HG03521 (cell line): ENCODE results near the gene PPP1CB.
"Not testable (repeated sequence)": the region's sequence is repeated elsewhere in the genome, so short reads cannot be mapped to it uniquely, and the experiment has no call there.

Experiments used
- ATAC-seq: cut with Tn5 transposase; IDR thresholded peaks from one replicate; pipeline ENCODE4 v1.9.1; 2021; ENCODE audit warnings: mild to moderate bottlenecking, moderate library complexity; ENCODE audit not compliant: unreplicated experiment

PPP1CB gene

GRCh38 chr2:28742619-28743018 lies 9.0 kb upstream of the PPP1CB start:
- ATAC-seq, result not testable (repeated sequence)

DNA sequence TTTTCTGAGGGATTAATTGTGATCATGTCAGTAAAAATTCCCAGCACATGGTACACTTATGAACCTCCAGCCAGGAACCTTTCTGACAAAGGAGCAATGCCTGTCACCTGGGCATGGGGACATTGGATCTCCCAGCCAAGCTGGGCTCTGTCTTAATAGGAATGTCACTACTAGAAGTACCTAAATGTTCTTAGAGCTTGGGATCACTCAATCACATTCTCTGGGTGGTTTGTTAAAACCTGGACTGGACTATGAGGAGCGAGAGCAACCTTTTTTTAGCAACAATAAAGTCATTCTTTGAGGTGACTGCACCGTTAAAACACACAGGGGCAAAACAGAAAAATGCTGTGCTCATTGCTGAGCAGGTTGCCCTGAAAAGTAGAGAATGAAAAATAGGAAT lies 6.4 kb upstream of the PPP1CB start:
- ATAC-seq, result no peak

GRCh38 chr2:28745876-28746275 lies 5.8 kb upstream of the PPP1CB start:
- ATAC-seq, result no peak

- no peak for ATAC-seq
Measured at GRCh38 chr2:28746429-28747111, 5.1 kb upstream of the PPP1CB start.

DNA sequence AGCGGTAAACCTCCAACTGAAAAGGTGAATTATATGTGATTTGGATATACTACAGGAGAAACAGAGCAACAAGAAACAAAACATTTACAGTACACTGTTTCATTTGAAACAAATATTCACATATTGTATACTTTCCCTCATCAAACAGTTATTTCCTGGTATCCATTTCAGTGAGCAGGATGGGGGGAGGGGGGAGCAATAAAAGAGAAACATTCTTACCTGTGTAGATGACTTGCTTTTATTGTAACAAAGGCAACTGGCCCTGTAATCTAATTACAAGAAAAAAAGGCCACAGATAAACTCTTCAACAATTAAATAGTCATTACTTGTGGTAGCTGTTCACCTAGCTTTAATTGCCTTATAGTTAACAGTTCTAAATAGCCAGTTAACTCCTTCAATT lies 3.9 kb upstream of the PPP1CB start:
- no peak for ATAC-seq

DNA sequence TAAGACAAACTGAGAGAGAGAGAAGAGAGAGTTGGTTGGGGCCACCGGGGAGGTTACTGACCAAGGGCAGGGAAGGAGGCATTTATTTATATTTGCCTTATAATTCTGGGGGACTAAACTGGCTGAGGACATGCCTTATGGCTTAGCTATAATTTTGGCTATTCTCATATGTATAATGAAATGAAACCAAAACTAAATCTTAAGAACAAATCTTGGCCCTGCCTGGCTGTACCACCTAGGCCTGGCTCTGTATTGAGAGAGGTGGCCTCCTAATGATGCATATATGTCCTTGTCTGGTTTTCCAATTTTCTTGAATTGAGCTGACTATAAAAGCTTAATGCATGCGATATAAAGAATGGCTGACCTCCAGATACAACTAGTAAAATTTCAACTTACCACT lies 3.5 kb upstream of the PPP1CB start:
- ATAC-seq, result no peak

GRCh38 chr2:28748941-28749340 lies 2.7 kb upstream of the PPP1CB start:
- ATAC-seq, result no peak

DNA sequence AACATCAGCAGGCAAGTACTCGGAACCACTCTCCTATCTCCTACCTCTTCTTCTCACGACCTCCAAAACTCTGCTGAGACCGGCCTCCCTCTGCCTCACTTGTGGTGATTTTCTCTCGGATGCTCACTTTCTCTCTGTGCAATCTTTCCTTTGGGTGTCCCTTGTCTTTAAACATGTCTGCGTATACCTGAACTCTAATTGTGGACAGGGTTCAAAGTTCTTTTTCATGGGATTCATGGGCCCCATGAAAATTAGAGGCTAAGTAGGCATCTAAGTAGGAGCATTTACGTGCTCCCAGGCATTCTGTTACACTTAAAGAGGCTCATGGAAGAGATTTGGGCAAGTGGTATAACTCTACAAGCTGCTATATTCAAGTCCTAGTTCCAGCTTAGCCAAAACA lies 2.1 kb upstream of the PPP1CB start:
- ATAC-seq, result no peak

GRCh38 chr2:28750316-28751251 lies 1.0 kb upstream of the PPP1CB start:
- no peak for ATAC-seq

- peak; percentile 24 for ATAC-seq
Measured at GRCh38 chr2:28751956-28752630, 463 bp downstream of the PPP1CB start.

DNA sequence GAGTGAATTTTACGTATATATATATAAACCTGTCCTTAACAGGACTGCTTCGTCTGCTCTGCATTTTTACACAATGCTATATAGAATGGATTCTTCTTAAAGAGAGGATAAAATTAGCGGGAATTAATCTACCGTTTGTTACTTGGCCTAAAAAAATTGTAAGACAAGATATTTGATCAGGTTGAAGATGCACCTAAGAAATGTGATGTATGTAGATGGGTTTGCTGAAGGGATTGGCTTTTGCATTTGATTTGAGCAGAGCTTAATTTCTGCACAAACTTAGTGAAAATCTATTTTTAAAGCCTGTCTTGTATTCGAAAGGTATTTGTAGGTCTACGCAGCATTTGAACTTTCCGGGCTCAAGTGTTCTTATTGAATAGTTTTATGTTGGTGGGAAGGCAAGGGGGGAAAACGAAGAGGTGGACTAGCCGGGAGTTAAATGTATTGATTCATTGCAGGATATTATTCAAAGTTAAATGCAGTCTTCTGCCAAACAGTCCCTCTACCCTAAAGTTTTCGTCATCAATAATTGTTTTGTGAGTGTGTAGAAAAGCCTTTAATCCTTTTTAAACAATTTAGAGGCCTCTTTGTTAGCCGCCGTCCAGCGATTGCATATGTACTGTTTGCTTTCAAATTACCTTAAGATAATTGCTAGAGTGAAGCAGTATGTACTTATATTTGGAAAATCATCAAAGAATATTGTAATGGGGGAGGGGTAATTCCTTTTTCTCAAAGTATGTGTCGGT lies 1.2 kb downstream of the PPP1CB start:
- no peak for ATAC-seq

- ATAC-seq, result no peak
Measured at GRCh38 chr2:28754321-28754720, 2.7 kb downstream of the PPP1CB start.

- ATAC-seq, result no peak
Measured at GRCh38 chr2:28755421-28755820, 3.8 kb downstream of the PPP1CB start.

- no peak for ATAC-seq
Measured at GRCh38 chr2:28758459-28758858, 6.8 kb downstream of the PPP1CB start.

DNA sequence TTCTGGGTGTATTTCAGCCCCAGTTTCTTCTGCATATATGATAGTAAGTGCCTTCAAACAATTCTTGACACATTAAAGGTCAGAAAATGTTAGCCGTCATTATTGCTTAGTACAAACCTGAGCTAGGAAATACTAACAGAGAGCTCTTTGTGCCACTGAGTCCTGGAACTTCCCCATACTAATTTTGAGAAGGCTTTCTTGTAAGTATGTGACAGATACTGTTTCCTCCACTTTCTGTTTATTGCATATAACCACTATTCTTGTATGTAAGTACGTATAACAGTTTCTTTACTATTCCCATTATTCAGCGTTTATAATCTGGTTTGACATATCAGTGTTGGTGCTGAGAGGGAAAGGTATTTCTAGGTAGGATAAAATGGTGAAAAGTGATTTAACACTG lies 9.8 kb downstream of the PPP1CB start:
- no peak for ATAC-seq

DNA sequence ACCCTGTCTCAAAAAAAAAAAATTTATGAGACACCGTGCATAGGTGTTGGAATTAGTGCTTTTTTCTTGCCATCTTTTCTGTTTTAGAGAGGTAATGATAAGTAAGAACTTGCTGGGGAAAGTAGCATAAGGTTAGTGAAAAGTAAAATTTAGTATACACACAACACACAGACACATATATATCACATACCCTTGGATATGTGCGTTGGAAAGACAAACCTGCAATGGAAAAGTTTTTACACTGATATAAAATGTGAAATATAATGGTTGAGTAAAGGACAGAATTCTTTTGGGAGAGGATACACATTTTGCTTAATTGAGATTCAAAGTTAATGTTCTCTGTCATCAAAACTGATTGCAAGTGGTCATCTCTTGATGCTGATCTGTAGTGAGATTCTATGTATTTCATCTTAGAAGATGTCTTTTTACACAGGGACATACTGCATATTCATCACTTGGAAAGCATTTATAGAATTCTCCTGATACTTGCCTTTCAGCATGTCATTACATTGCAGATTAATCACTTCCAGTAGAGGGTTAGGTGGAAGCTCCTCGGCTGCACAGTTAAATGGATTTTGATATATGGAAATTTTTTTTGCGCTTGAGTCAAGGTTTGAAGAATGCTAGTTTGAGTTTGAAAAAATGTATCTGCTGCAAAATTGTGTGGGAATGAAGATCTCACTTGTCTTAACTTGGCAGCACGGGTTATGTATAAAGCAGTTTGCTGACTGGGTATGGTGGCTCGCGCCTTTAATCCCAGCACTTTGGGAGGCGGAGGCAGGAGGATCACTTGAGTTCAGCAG lies 13.5 kb downstream of the PPP1CB start:
- no peak for ATAC-seq

DNA sequence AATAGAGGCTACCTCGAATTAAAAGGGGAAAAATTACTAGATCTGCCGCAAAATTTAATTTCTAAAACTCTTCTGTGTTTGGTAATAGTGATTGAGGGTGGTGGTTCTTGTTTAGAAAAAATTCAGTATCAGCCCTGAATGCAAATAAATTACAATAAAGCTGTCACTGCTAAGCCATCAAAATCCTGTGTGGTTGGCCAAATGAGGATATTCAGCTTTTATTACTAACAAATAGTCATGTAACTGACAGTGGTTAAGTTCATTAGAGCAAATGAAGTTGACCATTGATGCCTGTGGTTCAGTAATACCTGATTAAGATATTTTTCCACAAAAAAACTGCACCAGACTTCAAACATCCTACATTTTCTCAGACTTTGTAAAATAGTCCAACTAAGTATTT lies 14.4 kb downstream of the PPP1CB start:
- ATAC-seq, result no peak

GRCh38 chr2:28767337-28767736 lies 15.7 kb downstream of the PPP1CB start:
- no peak for ATAC-seq

- no peak for ATAC-seq
Measured at GRCh38 chr2:28768422-28768821, 16.8 kb downstream of the PPP1CB start.

DNA sequence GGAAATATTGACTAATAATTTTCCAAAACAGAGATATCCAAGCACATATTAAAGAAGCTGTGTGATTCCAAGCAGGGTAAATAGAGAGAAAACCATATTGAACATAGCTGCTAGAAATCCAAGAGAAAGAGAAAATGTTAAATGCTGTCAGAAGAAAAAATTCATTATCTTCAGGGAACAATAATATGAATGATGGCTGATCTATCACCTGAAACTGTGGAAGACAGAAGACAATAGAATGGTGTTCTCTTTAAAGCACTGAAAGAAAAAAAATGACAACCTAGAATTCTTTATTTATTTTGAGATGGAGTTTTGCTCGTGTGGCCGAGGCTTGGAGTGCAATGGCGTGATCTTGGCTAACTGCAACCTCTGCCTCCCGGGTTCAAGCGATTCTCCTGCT lies 17.3 kb downstream of the PPP1CB start:
- ATAC-seq, result no peak
